Lower lobe of right lung (tissue), 2 donors: ENCODE measurements around the gene RAB3GAP1. TPM values are rescaled to one million over a fixed set of nuclear protein-coding genes. Genes with fewer than 3 reads are reported as not detected.

ENCODE experiments used
- ATAC-seq, 2 donors: fragments of 200-7000 bp; cut with Tn5 transposase; one replicate each; pipeline ENCODE4 v1.9.1; 2020 to 2022; ENCODE audit warnings: mild to moderate bottlenecking in 2 of 2, moderate library complexity in 2 of 2
- DNase-seq: peaks from one replicate; pipeline ENCODE4 v3.0.0-alpha.2; 2020
- H3K27ac ChIP-seq: fragments of 200-600 bp; one replicate; pipeline ENCODE4 v1.8.0; 2022
- H3K27me3 ChIP-seq: fragments of 200-600 bp; one replicate; pipeline ENCODE4 v1.8.0; 2022; ENCODE audit warnings: low read depth
- H3K36me3 ChIP-seq: fragments of 200-600 bp; one replicate; pipeline ENCODE4 v1.8.0; 2022; ENCODE audit warnings: mild to moderate bottlenecking
- H3K4me1 ChIP-seq: fragments of 200-600 bp; one replicate; pipeline ENCODE4 v1.8.0; 2022
- H3K4me3 ChIP-seq: fragments of 200-600 bp; one replicate; pipeline ENCODE4 v1.8.0; 2022; ENCODE audit warnings: mild to moderate bottlenecking
- H3K9me3 ChIP-seq: fragments of 200-600 bp; one replicate; pipeline ENCODE4 v1.8.0; 2022
- intact Hi-C: fragments of 100-400 bp; cut with DNase I; formaldehyde crosslinking; loops from one replicate; pipeline ENCODE4 v1.11.0; 2022
- total RNA-seq: library from RNA; stranded (reverse); fragmentation: NEBNext Ultra II Directional; extraction: Animal tissue kit (Norgen Biotek cat#: 25700); gene quantifications from one replicate; pipeline ENCODE4 v1.2.1, GENCODE V29; 2021
- TF ChIP-seq, protein P1 (sequence below): fragments of 200-600 bp; IDR thresholded peaks from one replicate; pipeline ENCODE4 v1.8.0; 2022; ENCODE audit warnings: antibody characterized with exemption, mild to moderate bottlenecking
- donor health status: DM: no; HTN: yes; CAD: no; lungs with severe emphysema.

The RAB3GAP1 gene
- total RNA-seq, 1 donor from 2014 or later = 43.5 TPM

DNA sequence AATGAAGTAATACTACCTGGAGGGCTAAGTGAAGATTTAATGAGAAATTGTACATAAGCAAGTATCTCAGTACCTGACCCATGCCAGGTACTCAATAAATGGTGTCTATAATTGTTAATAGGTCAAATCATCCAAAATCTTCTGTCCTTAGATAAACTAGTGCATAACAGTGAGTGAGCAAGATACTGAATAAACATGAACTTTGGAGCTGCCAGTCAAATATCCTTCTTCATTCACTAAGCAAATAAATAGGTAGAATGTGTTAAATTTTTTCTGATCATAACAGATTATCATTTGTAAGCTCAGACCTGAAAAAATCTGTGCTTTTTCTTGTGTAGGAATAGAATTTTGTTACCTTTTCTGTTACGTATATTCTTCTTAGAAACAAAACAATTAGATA lies 39.6 kb downstream of the RAB3GAP1 start:
- intact Hi-C loops = no loop called here
- TF ChIP-seq, protein P1, sequence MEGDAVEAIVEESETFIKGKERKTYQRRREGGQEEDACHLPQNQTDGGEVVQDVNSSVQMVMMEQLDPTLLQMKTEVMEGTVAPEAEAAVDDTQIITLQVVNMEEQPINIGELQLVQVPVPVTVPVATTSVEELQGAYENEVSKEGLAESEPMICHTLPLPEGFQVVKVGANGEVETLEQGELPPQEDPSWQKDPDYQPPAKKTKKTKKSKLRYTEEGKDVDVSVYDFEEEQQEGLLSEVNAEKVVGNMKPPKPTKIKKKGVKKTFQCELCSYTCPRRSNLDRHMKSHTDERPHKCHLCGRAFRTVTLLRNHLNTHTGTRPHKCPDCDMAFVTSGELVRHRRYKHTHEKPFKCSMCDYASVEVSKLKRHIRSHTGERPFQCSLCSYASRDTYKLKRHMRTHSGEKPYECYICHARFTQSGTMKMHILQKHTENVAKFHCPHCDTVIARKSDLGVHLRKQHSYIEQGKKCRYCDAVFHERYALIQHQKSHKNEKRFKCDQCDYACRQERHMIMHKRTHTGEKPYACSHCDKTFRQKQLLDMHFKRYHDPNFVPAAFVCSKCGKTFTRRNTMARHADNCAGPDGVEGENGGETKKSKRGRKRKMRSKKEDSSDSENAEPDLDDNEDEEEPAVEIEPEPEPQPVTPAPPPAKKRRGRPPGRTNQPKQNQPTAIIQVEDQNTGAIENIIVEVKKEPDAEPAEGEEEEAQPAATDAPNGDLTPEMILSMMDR = no peak
- Histone ChIP-seq H3K27me3 (no peaks in the 10 kb centered on the region), H3K27ac (no peak overlapping the region), H3K9me3 (no peaks in the 10 kb centered on the region), H3K4me3 (no peak overlapping the region), H3K36me3 (peaks cover 39% of the 10 kb centered on the region), H3K4me1 (no peaks in the 10 kb centered on the region)
- ATAC-seq = no peak
- DNase-seq = no peak

DNA sequence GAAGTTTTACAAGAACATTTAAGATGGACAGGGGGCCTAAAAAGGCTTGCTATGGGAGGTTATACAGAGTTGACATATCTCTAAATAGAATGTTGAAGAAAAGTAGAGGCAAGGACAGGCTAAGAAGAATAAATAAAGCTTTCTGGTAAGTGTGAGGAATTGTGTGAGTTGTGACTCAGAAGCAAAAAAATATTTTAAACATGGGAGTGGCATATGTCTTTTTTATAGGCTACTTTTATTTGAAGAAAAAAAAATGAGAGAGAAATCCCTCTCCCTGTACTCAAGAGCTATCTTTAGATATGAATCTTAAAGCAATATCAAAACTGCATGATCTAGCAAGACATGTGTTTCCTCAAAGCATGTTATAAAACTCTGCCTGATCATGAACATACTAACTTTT lies 41.1 kb downstream of the RAB3GAP1 start:
- intact Hi-C loops = no loop called here
- no peak for ATAC-seq
- H3K27ac ChIP-seq = no peak overlapping the region

DNA sequence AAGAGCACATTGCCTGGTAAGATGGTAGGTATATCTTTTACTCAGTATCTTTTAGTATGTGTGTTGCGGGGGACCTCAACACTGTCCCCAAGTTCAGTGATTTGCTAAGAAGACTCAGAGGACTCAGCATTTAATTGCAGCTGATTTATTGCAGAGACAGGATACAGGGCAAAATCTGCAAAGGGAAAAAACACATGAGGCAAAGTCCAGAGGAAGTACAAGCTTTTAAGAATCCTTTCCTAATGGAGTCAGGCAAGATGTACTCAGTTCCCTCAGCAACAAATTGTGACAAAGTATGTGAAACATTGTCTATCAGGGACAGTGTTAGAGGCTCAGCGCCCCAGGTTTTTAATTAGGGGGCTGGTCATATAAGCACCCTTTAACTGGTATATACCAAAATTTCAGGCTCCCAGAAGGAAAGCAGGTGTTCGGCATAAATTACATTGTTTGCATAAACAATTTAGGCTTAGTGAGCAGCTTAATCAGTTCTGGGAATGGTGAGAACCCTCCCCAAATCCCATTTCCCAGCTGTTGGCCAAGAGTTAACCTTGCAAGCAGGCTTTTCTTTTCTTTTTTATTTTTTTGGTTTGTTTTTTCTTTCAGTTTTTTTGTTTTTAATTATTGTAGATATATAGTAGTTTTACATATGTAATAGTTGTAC lies 41.7 kb downstream of the RAB3GAP1 start:
- no peak for DNase-seq
- Histone ChIP-seq H3K27me3 (no peaks in the 10 kb centered on the region), H3K36me3 (peaks cover 43% of the 10 kb centered on the region), H3K9me3 (no peaks in the 10 kb centered on the region), H3K4me1 (no peaks in the 10 kb centered on the region), H3K27ac (no peak overlapping the region), H3K4me3 (no peak overlapping the region)
- TF ChIP-seq, protein P1 = no peak
- intact Hi-C loops = no loop called here
- no peak for ATAC-seq

More for the DNA sequence above, 41.1 kb downstream of the RAB3GAP1 start:
- TF ChIP-seq, protein P1 = no peak
- no peaks in the 10 kb centered on the region for H3K9me3 ChIP-seq
- no peaks in the 10 kb centered on the region for H3K27me3 ChIP-seq
- H3K4me3 ChIP-seq = no peak overlapping the region
- DNase-seq = no peak
- peaks cover 43% of the 10 kb centered on the region for H3K36me3 ChIP-seq
- H3K4me1 ChIP-seq = no peaks in the 10 kb centered on the region

DNA sequence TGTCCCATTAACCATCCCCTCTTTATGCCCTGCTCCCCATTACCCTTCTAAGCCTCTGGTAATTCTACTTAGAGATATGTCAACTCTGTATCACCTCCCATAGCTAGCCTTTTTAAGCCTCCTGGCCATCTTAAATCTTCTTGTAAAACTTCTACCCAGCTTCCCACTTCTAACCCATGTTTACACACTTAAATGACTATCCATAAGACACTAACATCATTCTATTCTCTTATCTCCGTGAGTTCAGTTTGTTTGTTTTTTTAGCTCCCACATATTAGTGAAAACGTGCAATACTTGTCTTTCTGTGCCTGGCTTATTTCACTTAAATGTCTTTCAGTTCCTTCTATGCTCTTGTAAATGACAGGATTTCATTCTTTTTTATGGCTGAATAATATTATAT lies 42.4 kb downstream of the RAB3GAP1 start:
- TF ChIP-seq, protein P1 = no peak
- Histone ChIP-seq H3K27ac (no peak overlapping the region), H3K27me3 (no peaks in the 10 kb centered on the region), H3K4me3 (no peak overlapping the region), H3K4me1 (no peaks in the 10 kb centered on the region), H3K36me3 (peaks cover 43% of the 10 kb centered on the region), H3K9me3 (no peaks in the 10 kb centered on the region)
- ATAC-seq (no peak), DNase-seq (no peak)
- intact Hi-C loops = no loop called here

DNA sequence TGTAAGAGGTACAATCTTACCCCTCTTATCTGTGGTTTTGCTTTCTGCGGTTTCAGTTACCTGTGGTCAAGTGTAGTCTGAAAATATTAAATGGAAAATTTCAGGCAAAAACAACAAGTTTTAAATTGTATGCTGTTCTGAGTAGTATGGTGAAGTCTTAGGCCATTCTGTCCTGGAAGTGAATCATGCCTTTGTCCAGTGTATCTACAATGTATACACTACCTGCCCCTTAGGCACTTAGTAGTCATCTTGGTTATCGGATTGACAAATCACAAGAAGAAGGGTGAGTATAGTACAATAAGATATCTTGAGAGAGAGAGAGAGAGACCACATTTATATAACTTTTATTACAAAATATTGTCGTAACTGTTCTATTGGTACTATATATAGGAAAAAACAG lies 43.5 kb downstream of the RAB3GAP1 start:
- TF ChIP-seq, protein P1 = no peak
- DNase-seq (no peak), ATAC-seq (no peak)
- Histone ChIP-seq H3K36me3 (peaks cover 43% of the 10 kb centered on the region), H3K9me3 (no peaks in the 10 kb centered on the region), H3K27ac (no peak overlapping the region), H3K4me1 (peaks cover 7% of the 10 kb centered on the region), H3K27me3 (no peaks in the 10 kb centered on the region), H3K4me3 (no peak overlapping the region)
- intact Hi-C loops = no loop called here
